Type B pancreatic cell (in vitro differentiated cells): ENCODE measurements around the gene WDR19. TPM values are rescaled to one million over a fixed set of nuclear protein-coding genes. Genes with fewer than 3 reads are reported as not detected.

Experiments used
- DNase-seq: peaks from one replicate; pipeline ENCODE4 v3.0.0; 2021; ENCODE audit warnings: mixed read lengths; ENCODE audit not compliant: unreplicated experiment; ENCODE audit errors: extremely low spot score
- H3K27ac Mint-ChIP-seq: 2 replicates; pipeline ENCODE4 v1.8.0; 2021; ENCODE audit warnings: mild to moderate bottlenecking, mixed read lengths
- H3K27me3 Mint-ChIP-seq: 2 replicates; pipeline ENCODE4 v1.8.0; 2021; ENCODE audit warnings: mixed read lengths
- H3K36me3 Mint-ChIP-seq: 2 replicates; pipeline ENCODE4 v1.8.0; 2021; ENCODE audit warnings: mixed read lengths
- H3K4me1 Mint-ChIP-seq: one replicate; pipeline ENCODE4 v1.8.0; 2021; ENCODE audit warnings: mixed read lengths; ENCODE audit not compliant: unreplicated experiment
- H3K4me3 Mint-ChIP-seq: 2 replicates; pipeline ENCODE4 v1.8.0; 2021; ENCODE audit warnings: mild to moderate bottlenecking, mixed read lengths
- H3K9me3 Mint-ChIP-seq: 2 replicates; pipeline ENCODE4 v1.8.0; 2021; ENCODE audit warnings: mixed read lengths
- CTCF ChIP-seq: fragments of 200-600 bp; sonication (generic); conservative IDR thresholded peaks from 2 replicates; pipeline ENCODE4 v1.5.0; 2021; ENCODE audit warnings: antibody characterized with exemption, mild to moderate bottlenecking
- total RNA-seq: library from RNA; stranded (reverse); gene quantifications from 2 replicates; pipeline ENCODE4 v1.2.1, GENCODE V29; 2021; ENCODE audit warnings: low replicate concordance

The WDR19 gene
- total RNA-seq, 1 donor from 2014 or later = 68.7 TPM

DNA sequence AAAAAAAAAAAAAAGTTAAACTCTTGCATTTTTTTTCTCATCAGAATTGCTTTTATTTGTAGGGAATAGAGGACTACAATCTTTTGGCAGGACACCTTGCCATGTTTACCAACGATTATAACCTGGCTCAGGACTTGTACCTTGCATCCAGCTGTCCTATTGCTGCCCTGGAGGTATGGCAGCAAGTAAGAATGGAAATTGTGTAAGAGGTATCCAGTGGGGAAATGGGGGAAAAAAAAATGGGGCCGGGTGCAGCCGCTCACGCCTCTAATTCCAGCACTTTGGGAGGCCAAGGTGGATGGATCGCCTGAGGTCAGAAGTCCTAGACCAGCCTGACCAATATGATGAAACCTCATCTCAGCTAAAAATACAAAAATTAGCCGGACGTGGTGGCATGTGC, 49.8 kb downstream of the WDR19 start:
- Mint-ChIP-seq H3K27ac (no peak overlapping the region), H3K27me3 (no peaks in the 10 kb centered on the region), H3K4me1 (no peaks in the 10 kb centered on the region), H3K9me3 (no peaks in the 10 kb centered on the region), H3K36me3 (peaks cover 19% of the 10 kb centered on the region), H3K4me3 (no peak overlapping the region)
- no peak for DNase-seq
- no peak for TF ChIP-seq CTCF

DNA sequence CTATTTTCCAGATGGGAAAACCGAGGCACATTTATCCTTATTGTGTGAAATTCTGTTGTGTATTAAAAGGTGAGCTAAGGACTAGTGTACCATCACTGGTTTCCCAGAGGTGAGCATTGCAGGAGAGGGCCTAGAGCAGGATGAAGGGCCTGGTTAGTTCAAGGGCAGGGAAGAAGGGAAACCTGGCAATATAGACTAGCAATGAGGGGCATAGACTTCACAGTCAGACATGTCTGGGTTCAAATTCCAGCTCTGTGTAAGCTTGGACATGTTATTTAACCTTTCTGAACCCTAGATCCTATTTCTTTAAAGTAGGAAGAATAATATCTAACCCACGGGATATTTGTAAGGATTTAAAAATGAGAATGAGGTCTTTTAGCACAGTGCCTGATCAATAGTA, 50.8 kb downstream of the WDR19 start:
- no peaks in the 10 kb centered on the region for H3K4me1 Mint-ChIP-seq
- peaks cover 25% of the 10 kb centered on the region for H3K36me3 Mint-ChIP-seq
- TF ChIP-seq CTCF = no peak
- H3K9me3 Mint-ChIP-seq = no peaks in the 10 kb centered on the region
- no peaks in the 10 kb centered on the region for H3K27me3 Mint-ChIP-seq
- no peak overlapping the region for H3K27ac Mint-ChIP-seq
- H3K4me3 Mint-ChIP-seq = no peak overlapping the region
- no peak for DNase-seq

DNA sequence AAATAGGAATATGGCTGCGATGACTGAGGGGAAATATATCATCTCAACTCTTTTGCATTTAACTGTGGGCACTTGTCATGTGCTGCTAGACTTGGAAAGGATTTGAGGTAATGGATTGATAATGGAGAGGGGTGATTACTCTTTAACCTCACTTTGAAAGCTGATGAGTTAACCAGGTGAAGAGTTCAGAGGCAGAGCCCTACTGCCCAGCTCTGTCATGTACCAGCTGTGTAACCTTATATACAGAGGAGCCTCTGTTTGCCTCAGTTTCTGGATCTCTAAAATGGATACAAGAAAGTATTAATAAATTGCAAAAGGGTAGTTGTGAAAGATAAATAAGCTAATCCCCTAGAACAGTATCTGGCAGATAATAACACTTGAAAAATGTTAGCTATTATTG, 51.5 kb downstream of the WDR19 start:
- no peak overlapping the region for H3K4me3 Mint-ChIP-seq
- H3K27me3 Mint-ChIP-seq = no peaks in the 10 kb centered on the region
- H3K9me3 Mint-ChIP-seq = no peaks in the 10 kb centered on the region
- H3K27ac Mint-ChIP-seq = no peak overlapping the region
- peaks cover 29% of the 10 kb centered on the region for H3K36me3 Mint-ChIP-seq
- DNase-seq = no peak
- no peaks in the 10 kb centered on the region for H3K4me1 Mint-ChIP-seq
- TF ChIP-seq CTCF = no peak

- Mint-ChIP-seq H3K4me1 (no peaks in the 10 kb centered on the region), H3K36me3 (peaks cover 27% of the 10 kb centered on the region), H3K27ac (no peak overlapping the region), H3K27me3 (no peaks in the 10 kb centered on the region), H3K4me3 (no peak overlapping the region), H3K9me3 (no peaks in the 10 kb centered on the region)
- no peak for TF ChIP-seq CTCF
- DNase-seq = no peak
These were observed 52.7 kb downstream of the WDR19 start for GRCh38 chr4:39235021-39235420.

GRCh38 chr4:39235696-39236095, 53.4 kb downstream of the WDR19 start:
- no peak for TF ChIP-seq CTCF
- Mint-ChIP-seq H3K36me3 (peaks cover 26% of the 10 kb centered on the region), H3K27ac (no peak overlapping the region), H3K27me3 (no peaks in the 10 kb centered on the region), H3K4me3 (no peak overlapping the region), H3K4me1 (no peaks in the 10 kb centered on the region), H3K9me3 (no peaks in the 10 kb centered on the region)
- DNase-seq = no peak

- no peak for DNase-seq
These were observed 54.9 kb downstream of the WDR19 start for GRCh38 chr4:39237179-39237578.

More at GRCh38 chr4:39237179-39237578, 54.9 kb downstream of the WDR19 start:
- no peak overlapping the region for H3K27ac Mint-ChIP-seq
- TF ChIP-seq CTCF = no peak
- H3K9me3 Mint-ChIP-seq = no peaks in the 10 kb centered on the region
- H3K4me1 Mint-ChIP-seq = no peaks in the 10 kb centered on the region
- peaks cover 29% of the 10 kb centered on the region for H3K36me3 Mint-ChIP-seq
- H3K4me3 Mint-ChIP-seq = no peak overlapping the region
- H3K27me3 Mint-ChIP-seq = no peaks in the 10 kb centered on the region
